A549 (cell line): ENCODE measurements around the gene TREH. TPM values are rescaled to one million over a fixed set of nuclear protein-coding genes. Genes with fewer than 3 reads are reported as not detected.
A peak's percentile ranks its signal among the peaks of the same experiment; 100 is the strongest.

Experiments
- ATAC-seq, 2 experiments: fragments of 200-7000 bp in 1 of 2; fragments of >200 bp in 1 of 2; cut with Nextera tagmentation in 1 of 2; cut with Tn5 transposase in 1 of 2; 3 replicates each; pipeline versions ENCODE4 v1.8.0 to v1.9.1; 2018 to 2020; ENCODE audit warnings: mild to moderate bottlenecking in 1 of 2, moderate library complexity in 1 of 2
- CTCF ChIA-PET: fragments of 300-600 bp; sonication (Branson Sonifier 250); formaldehyde crosslinking; extraction: SDS; loops from one replicate; lab custom pipeline; 2021; ENCODE audit warnings: antibody characterized with exemption, inconsistent platforms; lab: Yijun Ruan, JAX
- POLR2A ChIA-PET: fragments of 350-600 bp; formaldehyde crosslinking; extraction: SDS; loops from one replicate; lab custom pipeline; 2021; ENCODE audit warnings: antibody characterized with exemption, inconsistent platforms; lab: Yijun Ruan, JAX
- DNase-seq, 2 experiments: peaks; one replicate each; pipeline versions ENCODE4 v3.0.0 to v3.0.0-alpha.2; 2011 to 2016; ENCODE audit warnings: low read depth in 1 of 2, low spot score in 1 of 2
- FAIRE-seq: peaks from 2 replicates; lab custom pipeline; 2011; peaks lifted over from hg19 to GRCh38; lab: Jason Lieb, UNC
- H3K27ac ChIP-seq, 2 experiments: fragments of >200 bp; sonication (Bioruptor Twin); formaldehyde crosslinking; 3 replicates each; pipeline ENCODE4 v1.5.1; 2016 to 2017
- H3K4me1 ChIP-seq: fragments of >200 bp; sonication (Bioruptor Twin); formaldehyde crosslinking; 3 replicates; pipeline ENCODE4 v1.6.1; 2016
- H3K4me2 ChIP-seq: fragments of >200 bp; sonication (Bioruptor Twin); formaldehyde crosslinking; 3 replicates; pipeline ENCODE4 v1.6.1; 2016
- H3K4me3 ChIP-seq: fragments of >200 bp; sonication (Bioruptor Twin); formaldehyde crosslinking; 3 replicates; pipeline ENCODE4 v1.5.1; 2016
- H3K9me3 ChIP-seq: fragments of >200 bp; sonication (Bioruptor Twin); formaldehyde crosslinking; 3 replicates; pipeline ENCODE4 v1.6.1; 2016
- EHMT2 ChIP-seq: fragments of 200-600 bp; sonication (generic); IDR thresholded peaks from 2 replicates; pipeline ENCODE4 v1.6.1; 2016; ENCODE audit warnings: antibody characterized with exemption, low read depth, mild to moderate bottlenecking, moderate library complexity
- KDM1A ChIP-seq: fragments of 200-600 bp; sonication (generic); IDR thresholded peaks from 2 replicates; pipeline ENCODE4 v1.6.1; 2016; ENCODE audit warnings: low read depth, mild to moderate bottlenecking
- MAFK ChIP-seq: fragments of 450-650 bp; IDR thresholded peaks from 2 replicates; pipeline ENCODE4 v1.6.1; 2014; ENCODE audit not compliant: partially characterized antibody
- MAZ ChIP-seq: fragments of 150-350 bp; IDR thresholded peaks from 2 replicates; pipeline ENCODE4 v1.6.1; 2014; ENCODE audit warnings: antibody characterized with exemption, low read depth, low read length, borderline replicate concordance
- NFE2L2 ChIP-seq: fragments of 150-350 bp; conservative IDR thresholded peaks from 2 replicates; pipeline ENCODE4 v1.6.1; 2014; ENCODE audit warnings: low read length
- NPAS2 ChIP-seq: fragments of 250-450 bp; sonication (Bioruptor Pico); IDR thresholded peaks from 2 replicates; pipeline ENCODE4 v1.8.0; 2022; ENCODE audit warnings: mild to moderate bottlenecking, moderate library complexity, borderline replicate concordance
- RAD21 ChIP-seq, 2 experiments: fragments of >200 bp in 1 of 2; sonication (Bioruptor Twin) in 1 of 2; formaldehyde crosslinking in 1 of 2; IDR thresholded peaks in 1 of 2; conservative IDR thresholded peaks in 1 of 2; 2 replicates in 1 of 2; 3 replicates in 1 of 2; pipeline ENCODE4 v1.6.1; 2012 to 2018; ENCODE audit warnings: inconsistent platforms in 1 of 2
- RNF2 ChIP-seq: fragments of 200-600 bp; sonication (generic); IDR thresholded peaks from 2 replicates; pipeline ENCODE4 v1.6.1; 2016; ENCODE audit warnings: low read depth, mild to moderate bottlenecking, antibody characterized with exemption, moderate library complexity, borderline replicate concordance
- SMC3 ChIP-seq: fragments of >200 bp; sonication (Bioruptor Twin); formaldehyde crosslinking; IDR thresholded peaks from 3 replicates; pipeline ENCODE4 v1.6.1; 2018; ENCODE audit warnings: inconsistent platforms
- SREBF2 ChIP-seq: fragments of 450-650 bp; IDR thresholded peaks from 2 replicates; pipeline ENCODE4 v1.6.1; 2014; ENCODE audit warnings: mild to moderate bottlenecking, moderate library complexity
- TFCP2L1 ChIP-seq: fragments of 250-450 bp; sonication (Bioruptor Pico); IDR thresholded peaks from 2 replicates; pipeline ENCODE4 v1.5.0; 2021; ENCODE audit warnings: mild to moderate bottlenecking
- ZC3H11A ChIP-seq: fragments of 450-650 bp; IDR thresholded peaks from 2 replicates; pipeline ENCODE4 v1.6.1; 2014; ENCODE audit warnings: antibody characterized with exemption, mild to moderate bottlenecking
- ZNF302 ChIP-seq: fragments of 250-450 bp; sonication (Bioruptor Pico); IDR thresholded peaks from 2 replicates; pipeline ENCODE4 v1.9.0; 2021; ENCODE audit warnings: inconsistent platforms, mild to moderate bottlenecking, moderate library complexity
- ZSCAN20 ChIP-seq: fragments of 250-450 bp; sonication (Bioruptor Pico); IDR thresholded peaks from 2 replicates; pipeline ENCODE4 v1.8.0; 2022; ENCODE audit warnings: mild to moderate bottlenecking, moderate library complexity
- WGBS: methylation state at CpG from one replicate; pipeline ENCODE4 v1.1.6; 2017; ENCODE audit errors: missing lambda C conversion rate; 5-methylcytosine and 5-hydroxymethylcytosine counted together
- polyA plus RNA-seq, 4 experiments: library from polyadenylated mRNA; depleted of rRNA in 3 of 4; stranded (reverse); fragments of >200 nt; fragmentation: RNase III in 1 of 4; extraction: RNeasy Plus Mini Kit Qiagen cat#74134 plus additional on column Dnase treatment in 1 of 4; gene quantifications; 2 replicates in 3 of 4; 3 replicates in 1 of 4; pipeline ENCODE4 v1.2.3, GENCODE V29; 2011 to 2017
- TF ChIP-seq, protein P1 (sequence below): fragments of 150-350 bp; IDR thresholded peaks from 2 replicates; pipeline ENCODE4 v1.6.1; 2014; ENCODE audit warnings: low read depth, mild to moderate bottlenecking, low read length
- TF ChIP-seq, protein P2 (sequence below): fragments of >200 bp; sonication (Bioruptor Twin); formaldehyde crosslinking; IDR thresholded peaks from 3 replicates; pipeline ENCODE4 v1.6.1; 2016
- TF ChIP-seq, protein P3 (sequence below): fragments of 250-450 bp; sonication (Bioruptor Pico); IDR thresholded peaks from 2 replicates; pipeline ENCODE4 v1.5.0; 2021; ENCODE audit warnings: mild to moderate bottlenecking, moderate library complexity, borderline replicate concordance
- TF ChIP-seq, protein P4 (sequence below): fragments of 250-450 bp; sonication (Bioruptor Pico); IDR thresholded peaks from 2 replicates; pipeline ENCODE4 v1.5.0; 2020; ENCODE audit warnings: low read depth, mild to moderate bottlenecking, moderate library complexity

TREH gene
- polyA plus RNA-seq, 2 of the 4 experiments (the other 2 are of a cell fraction): 0.06 TPM; not detected in 1

DNA sequence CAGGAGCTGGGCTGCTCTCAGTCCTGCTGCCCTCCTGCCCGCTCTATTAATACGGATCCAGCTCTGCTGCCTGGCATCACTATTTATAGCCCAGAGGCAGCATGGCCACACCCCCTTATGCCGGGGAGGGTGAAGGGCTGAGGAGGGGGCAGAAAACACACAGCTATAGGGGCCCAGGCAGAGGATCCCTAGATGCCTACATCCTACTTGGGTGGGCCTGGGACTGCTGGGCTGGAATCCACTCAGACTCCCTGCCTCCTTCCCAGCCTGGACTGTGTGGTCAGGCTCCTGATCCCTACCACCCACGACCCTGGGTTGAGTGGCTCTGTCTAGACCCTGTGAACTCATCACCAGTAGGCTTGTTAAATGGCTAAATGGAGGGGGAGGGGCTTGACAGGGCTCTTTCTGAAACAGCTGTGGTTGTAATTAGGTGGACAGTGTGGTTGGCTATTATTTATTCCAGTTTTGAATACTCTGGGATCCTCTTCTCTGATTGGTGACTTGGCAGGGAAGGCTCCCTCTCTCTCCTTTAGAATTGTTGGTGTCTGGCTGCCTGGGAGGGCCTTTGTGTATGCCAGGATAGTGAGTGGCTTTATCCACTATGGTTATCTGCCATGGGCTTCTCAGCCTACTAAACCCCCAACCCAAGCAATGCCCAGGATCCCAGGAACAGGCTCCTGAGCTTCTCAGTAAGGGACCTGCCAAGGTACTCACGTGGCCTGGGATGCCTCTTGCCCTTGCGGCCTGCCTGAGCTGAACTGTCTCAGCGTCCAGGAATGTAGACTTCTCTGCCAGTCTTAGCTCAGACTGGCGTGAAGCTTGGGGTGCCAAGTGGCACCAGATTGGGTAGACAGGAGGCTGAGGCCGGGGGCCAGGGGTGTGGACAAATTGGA lies 56.8 kb downstream of the TREH start (continued):
- TF ChIP-seq KDM1A (no peak), ZSCAN20 (CRISPR knock-in tag) (no peak), MAZ (no peak), NPAS2 (CRISPR knock-in tag) (no peak), SREBF2 (no peak)
- TF ChIP-seq, protein P1, sequence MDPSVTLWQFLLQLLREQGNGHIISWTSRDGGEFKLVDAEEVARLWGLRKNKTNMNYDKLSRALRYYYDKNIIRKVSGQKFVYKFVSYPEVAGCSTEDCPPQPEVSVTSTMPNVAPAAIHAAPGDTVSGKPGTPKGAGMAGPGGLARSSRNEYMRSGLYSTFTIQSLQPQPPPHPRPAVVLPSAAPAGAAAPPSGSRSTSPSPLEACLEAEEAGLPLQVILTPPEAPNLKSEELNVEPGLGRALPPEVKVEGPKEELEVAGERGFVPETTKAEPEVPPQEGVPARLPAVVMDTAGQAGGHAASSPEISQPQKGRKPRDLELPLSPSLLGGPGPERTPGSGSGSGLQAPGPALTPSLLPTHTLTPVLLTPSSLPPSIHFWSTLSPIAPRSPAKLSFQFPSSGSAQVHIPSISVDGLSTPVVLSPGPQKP: no peak
- TF ChIP-seq, protein P2, sequence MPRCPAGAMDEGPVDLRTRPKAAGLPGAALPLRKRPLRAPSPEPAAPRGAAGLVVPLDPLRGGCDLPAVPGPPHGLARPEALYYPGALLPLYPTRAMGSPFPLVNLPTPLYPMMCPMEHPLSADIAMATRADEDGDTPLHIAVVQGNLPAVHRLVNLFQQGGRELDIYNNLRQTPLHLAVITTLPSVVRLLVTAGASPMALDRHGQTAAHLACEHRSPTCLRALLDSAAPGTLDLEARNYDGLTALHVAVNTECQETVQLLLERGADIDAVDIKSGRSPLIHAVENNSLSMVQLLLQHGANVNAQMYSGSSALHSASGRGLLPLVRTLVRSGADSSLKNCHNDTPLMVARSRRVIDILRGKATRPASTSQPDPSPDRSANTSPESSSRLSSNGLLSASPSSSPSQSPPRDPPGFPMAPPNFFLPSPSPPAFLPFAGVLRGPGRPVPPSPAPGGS: no peak
- TF ChIP-seq, protein P3, sequence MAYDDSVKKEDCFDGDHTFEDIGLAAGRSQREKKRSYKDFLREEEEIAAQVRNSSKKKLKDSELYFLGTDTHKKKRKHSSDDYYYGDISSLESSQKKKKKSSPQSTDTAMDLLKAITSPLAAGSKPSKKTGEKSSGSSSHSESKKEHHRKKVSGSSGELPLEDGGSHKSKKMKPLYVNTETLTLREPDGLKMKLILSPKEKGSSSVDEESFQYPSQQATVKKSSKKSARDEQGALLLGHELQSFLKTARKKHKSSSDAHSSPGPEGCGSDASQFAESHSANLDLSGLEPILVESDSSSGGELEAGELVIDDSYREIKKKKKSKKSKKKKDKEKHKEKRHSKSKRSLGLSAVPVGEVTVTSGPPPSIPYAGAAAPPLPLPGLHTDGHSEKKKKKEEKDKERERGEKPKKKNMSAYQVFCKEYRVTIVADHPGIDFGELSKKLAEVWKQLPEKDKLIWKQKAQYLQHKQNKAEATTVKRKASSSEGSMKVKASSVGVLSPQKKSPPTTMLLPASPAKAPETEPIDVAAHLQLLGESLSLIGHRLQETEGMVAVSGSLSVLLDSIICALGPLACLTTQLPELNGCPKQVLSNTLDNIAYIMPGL (CRISPR knock-in tag): no peak
- TF ChIP-seq, all 56 proteins: peak for 3

DNA sequence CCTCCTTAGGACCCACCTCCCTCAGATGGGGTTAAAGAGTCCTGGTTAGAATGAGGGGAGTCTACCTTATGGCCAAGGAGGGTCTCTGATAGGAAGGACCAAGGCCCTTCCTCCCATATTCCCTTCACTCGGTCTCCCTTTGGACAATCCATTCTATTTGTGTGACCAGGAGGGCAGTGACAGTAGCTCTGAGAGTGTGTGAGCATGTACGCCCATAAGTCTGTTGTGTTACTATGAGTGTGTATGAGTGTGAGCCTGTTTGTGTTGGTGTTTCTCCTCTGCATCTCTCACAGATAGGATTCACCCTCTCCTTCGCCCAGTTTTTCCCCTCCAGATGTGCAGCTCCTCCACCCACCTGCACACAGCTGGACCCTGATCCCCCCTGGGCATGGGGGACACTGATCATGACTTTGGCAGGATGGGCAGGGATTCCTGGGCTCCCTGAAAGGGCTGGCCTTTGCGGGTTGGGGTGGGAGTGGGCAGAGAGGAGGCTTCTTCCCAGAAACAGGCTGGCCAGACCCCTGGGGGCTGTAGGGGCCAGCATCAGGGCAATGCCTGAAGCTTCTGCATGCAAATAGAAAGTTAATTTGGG lies 57.6 kb downstream of the TREH start:
- WGBS: 80% methylated on average over 3 of the region's 4 CpGs
- Histone ChIP-seq H3K4me3 (no peak overlapping the region), H3K4me2 (peak overlapping the region; percentile 48), H3K9me3 (no peaks in the 10 kb centered on the region), H3K4me1 (peaks cover 78% of the 10 kb centered on the region), H3K27ac (peak overlapping the region; percentile 69 to 92)
- TF ChIP-seq, protein P3 (CRISPR knock-in tag): no peak
- TF ChIP-seq RNF2 (no peak), MAFK (no peak), NFE2L2 (no peak), RAD21 (conservative IDR thresholded peaks at IDR 0.05 in 1 of 2, IDR thresholded peaks at IDR 0.05 in 1 of 2) (no peak), SMC3 (no peak), EHMT2 (no peak), ZNF302 (no peak), ZC3H11A (no peak), NPAS2 (CRISPR knock-in tag) (no peak), TFCP2L1 (CRISPR knock-in tag) (no peak), MAZ (no peak)
- TF ChIP-seq, protein P4, sequence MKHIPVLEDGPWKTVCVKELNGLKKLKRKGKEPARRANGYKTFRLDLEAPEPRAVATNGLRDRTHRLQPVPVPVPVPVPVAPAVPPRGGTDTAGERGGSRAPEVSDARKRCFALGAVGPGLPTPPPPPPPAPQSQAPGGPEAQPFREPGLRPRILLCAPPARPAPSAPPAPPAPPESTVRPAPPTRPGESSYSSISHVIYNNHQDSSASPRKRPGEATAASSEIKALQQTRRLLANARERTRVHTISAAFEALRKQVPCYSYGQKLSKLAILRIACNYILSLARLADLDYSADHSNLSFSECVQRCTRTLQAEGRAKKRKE (CRISPR knock-in tag): no peak
- CTCF ChIA-PET: interaction anchor here (0.7 to 20.3 kb wide), 6 partner anchors 16 to 335 kb away, joined by 3 to 224 read pairs (median 4); partner anchors contain the start of gene PHLDB1
- ATAC-seq: no peak
- no peak for FAIRE-seq
- no peak for DNase-seq
- POLR2A ChIA-PET: interaction anchor here (2.0 kb wide), 1 partner anchor 14 kb away, joined by 14 read pairs; the partner anchor contains the start of gene PHLDB1
